NCI-H128 (cell line): ENCODE results near the gene TBC1D9B.

Experiments used
- DNase-seq: peaks from one replicate; lab custom pipeline; 2025; ENCODE audit not compliant: unreplicated experiment; lab: John Stamatoyannopoulos, UW

The TBC1D9B gene

DNA sequence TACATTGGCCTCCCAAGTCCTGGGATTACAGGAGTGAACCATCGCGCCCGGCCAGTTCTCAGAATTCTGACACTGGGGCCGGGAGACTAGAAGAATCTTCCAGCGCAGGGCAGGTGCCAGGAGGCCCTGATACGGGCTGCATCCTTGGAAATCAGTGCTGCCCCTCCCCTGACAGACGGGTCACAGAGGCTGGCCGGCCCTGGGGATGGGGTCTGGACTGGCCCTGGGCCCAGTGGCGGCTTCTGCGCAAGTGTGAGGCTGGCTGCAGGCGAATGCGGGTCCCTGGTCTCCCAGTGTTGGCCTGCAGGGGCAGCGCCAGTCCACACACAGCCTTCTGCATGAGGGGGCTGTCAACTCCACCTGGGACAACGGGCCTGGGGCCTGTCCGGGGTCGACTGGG lies 831 bp upstream of the TBC1D9B start:
- DNase-seq, result no peak

DNA sequence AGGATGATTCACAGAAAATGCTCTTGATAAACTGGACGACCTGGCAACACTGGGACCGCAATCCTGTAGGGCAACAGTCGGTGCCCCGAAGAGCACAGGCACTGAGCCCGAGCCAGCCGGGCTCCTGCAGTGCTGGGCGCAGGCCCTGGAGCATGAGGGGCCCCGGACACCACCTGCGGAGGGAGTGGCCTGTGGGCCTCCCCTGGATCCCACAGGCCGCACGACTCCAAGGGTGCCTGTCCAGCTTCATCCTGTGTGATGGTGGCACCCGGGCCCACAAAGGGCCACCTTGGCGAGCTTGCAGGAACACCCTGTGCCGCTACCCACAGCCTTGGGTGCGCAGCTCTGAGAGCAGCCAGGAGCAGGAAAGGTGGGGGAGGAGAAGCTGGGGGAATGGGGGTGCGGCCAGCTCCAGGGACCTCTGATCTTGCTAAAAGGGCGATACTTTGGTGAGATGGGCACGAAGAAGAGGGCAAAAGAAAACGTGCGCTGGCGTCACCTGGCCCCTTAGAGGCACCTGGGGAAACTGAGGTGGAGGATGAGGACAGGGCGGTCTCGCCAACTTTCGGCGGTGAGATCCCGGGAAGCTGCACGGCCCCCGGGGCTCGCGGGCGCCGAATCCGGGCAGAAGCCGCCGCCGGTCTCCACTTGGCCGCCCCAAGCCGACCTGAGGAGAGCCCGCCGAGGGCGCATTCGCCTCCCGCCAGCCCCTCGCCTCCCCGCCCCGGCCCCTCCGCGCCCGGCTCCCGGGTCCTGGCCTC lies 722 bp downstream of the TBC1D9B start:
- DNase-seq, result no peak

GRCh38 chr5:179906294-179906794 lies 1.4 kb downstream of the TBC1D9B start:
- DNase-seq, result no peak

DNA sequence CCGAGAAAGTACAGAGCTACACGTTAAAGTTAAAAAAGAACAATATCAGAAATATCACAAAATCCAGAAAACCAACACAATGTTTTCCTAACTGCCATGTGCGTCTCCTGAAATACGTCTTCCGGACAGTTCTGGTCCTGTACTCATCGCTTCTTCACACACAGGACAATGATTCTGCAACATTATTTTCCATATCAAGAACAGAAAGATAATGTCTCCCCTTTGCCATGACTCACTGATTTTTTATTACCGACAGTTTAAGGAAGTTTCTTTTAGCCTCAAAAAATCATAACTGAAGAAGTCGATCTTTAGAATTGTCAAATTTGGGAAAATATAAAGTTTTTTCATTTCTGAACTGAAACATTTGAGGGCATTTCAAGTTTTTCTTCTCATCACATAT lies 2.5 kb downstream of the TBC1D9B start:
- DNase-seq, result no peak

DNA sequence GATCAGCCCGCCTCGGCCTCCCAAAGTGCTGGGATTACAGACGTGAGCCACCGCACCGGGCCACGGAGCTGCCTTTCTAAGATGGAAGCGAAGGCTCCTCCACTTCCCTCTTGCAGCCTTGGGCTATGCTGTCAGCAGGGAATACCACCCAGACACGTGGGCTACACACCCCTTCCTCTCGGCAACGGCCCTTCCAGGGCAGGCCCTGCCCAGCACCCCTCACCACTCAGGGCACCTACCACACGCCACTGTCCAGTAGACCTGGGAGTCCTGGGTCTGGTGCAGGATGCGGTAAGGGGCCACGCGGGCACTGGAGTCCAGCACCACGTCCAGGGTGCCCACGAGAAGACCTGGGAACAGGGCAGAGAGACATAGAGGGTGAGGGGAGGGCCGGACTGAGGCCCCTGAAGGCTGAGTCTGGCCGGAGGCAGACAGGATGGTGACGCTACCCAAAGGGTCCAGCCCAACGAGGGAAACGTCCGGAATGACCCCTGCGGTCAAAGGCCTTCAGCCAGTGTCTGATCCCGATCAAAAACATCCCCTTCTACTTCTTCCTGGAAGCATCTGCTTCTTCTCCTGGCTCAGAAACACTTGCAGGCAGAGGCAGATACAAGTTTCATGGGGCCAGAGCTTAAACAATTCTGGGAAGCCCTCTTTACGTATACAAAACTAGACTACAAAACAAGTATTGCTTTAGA lies 3.1 kb downstream of the TBC1D9B start:
- no peak for DNase-seq

DNA sequence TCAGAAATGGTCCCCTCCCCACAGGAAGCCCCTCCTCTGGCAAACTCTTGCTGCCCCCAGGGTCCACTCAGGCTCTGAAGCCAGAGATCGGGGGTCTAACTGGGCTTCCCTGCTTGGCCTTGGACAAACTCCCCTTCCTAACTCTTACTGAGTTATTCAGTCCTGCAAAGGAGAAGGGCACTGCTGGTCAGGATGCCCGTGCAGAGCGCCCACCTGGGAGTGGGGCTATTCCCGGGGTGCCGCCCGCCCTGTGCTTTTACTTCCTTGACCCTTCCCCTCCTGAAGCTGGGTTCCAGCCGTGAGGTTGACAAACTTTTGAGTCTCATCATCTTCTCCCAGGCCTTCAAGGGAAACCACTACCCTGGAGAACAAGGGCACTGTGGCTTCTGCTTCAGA lies 4.9 kb downstream of the TBC1D9B start:
- no peak for DNase-seq

GRCh38 chr5:179901915-179902762 lies 5.6 kb downstream of the TBC1D9B start:
- DNase-seq, result no peak

- no peak for DNase-seq
Observed at GRCh38 chr5:179901462-179901861, 6.2 kb downstream of the TBC1D9B start.

GRCh38 chr5:179900711-179901110 lies 7.0 kb downstream of the TBC1D9B start:
- DNase-seq, result no peak

GRCh38 chr5:179900206-179900605 lies 7.5 kb downstream of the TBC1D9B start:
- no peak for DNase-seq

DNA sequence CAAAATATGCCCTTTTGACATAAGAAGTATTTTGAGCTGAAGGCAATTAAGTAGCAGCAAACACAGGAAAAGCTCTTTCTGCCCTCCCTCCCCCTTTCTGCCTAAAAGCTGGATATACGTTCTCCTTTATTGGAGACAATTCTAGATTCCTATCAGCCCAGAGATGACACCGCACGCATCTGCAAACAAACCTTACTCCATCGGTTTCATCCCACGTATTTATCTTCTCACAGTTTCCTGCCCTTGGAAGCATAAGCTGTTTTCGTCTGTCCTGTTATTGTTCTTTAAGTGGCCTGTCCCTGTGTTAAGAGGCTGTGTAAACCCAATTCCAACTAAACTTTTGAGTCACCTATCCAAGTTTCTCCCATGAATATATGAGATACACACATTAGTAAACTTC lies 11.8 kb downstream of the TBC1D9B start:
- DNase-seq, result no peak

GRCh38 chr5:179893958-179894895 lies 13.5 kb downstream of the TBC1D9B start:
- no peak for DNase-seq

GRCh38 chr5:179893076-179893957 lies 14.4 kb downstream of the TBC1D9B start:
- DNase-seq, result no peak

DNA sequence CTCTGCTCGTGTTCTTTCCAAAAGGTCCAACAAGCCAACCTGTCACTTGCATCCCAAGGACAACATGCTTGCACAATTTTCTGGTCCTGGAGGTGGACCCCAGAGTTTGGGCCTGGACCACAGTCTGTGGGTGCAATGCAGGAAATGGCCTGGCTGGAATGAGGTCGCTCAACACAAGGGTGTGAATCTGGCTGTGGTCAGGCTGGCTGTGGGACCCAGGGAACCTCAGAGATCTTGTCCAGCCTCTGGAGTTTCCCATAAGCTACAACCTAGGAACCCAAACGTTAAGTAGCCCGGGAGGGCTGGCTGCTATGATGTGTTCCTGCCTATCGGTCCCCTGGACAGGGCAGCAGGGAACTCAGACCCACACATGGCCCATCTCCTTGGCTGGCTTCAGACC lies 15.4 kb downstream of the TBC1D9B start:
- no peak for DNase-seq

DNA sequence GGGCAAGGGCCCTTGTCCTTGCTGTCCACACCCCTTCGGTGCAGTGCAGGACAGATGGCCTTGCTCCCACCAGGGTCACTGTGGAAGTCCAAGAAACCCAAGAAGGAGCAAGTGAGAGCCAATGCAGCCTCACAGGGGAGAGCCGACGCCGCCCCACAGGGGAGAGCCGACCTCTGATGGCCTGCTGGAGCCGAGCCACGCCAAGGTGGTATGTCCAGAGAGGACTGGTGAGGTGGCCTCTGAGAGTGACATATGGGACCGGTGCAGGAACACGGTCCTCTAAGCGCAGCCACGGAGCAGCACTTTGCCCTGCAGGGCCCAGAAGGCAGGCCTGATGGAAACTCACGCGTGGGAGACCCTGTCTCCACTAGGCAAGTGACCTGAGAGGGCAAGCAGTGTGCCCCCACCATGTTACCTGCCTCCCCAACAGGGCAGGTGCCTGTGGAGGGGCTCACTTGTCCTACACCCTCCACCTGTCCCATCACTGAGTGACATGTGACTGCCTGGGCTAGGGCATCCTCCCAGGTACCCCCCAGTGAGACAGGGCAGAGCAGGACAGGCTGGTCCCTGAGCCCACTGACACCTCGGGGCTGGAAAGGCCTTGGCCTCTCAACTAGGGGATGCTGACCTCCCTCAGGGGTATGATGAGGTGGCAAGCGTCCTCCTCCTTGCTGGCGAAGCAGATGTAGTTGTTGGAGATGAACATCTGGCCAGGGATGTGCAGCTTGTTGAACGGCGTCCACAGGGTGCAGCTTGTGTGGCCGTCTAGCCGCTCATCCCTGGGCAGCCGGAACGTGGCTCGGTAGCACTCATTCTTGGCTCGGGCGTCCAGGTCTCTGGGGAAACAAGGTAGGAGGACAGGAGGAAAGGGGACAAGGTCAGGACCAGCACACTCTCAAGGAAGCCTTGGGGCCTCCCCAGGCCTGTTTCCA lies 16.7 kb downstream of the TBC1D9B start:
- no peak for DNase-seq

DNA sequence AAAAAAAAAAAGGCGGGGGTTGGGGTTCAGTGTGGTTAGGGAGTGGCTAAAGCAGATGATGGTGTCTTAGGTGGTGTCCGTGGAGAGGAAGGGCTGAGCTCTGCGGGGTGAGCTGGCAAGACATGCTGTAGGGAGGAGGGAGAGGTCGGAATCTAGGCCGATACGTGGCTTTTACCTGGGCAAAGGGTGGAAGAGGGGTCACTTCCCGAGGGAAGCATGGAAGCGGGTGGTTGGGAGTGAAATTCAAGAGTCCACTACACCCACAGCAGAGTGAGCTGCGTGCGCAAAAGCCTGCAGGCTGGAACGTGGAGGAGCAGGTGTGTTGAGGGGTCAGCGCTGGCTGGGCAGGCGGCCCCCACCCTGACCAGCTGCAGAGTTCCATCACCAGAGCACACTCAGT lies 17.8 kb downstream of the TBC1D9B start:
- no peak for DNase-seq

DNA sequence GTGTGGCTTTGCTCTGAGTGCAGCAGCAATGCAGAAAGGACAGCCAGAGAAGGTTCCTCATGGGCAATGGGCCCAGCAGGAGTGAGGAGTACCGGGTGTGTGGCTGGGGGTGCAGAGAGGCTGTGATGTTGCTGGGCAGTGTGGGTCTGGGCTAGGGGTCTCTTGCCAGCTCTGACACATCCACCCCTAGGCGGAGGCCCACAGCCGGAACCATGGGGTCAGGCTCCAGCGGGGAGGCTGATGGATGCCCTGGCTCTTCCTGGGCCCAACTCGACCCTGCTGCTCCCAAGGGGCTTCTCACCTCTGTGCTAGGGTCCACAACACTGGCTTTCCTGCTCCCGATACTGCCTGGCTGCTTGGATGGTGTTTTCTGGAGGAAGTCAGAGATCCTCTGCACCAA lies 19.9 kb downstream of the TBC1D9B start:
- no peak for DNase-seq

DNA sequence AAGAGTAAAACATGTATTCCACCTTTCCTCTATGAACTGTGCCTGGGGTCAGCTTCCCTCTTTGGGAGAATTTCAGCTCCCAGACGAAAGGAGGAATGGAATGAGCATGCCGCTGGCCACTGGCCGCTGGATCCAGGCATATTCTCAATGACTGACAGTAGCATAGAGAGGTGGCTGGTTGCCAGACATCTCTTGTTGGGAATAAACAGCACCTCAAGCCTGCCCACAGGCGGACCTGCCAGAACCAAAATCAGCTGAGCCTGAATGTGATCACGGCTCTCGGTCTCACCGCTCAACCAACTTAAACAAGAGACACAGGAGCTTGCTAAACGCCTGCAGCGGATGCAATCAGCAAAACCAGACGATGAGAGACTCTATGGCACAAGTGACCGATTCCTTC lies 20.6 kb downstream of the TBC1D9B start:
- no peak for DNase-seq
